GM12873 (cell line): Measurements from ENCODE around the gene SIPA1L2.

Source experiments
- CTCF ChIP-seq: IDR thresholded peaks from 2 replicates; pipeline ENCODE4 v1.5.1; 2012; ENCODE audit warnings: low read depth, mild to moderate bottlenecking, moderate library complexity, low read length, control low read depth; ENCODE audit not compliant: insufficient read depth; ENCODE audit errors: missing control alignments

SIPA1L2 gene

GRCh38 chr1:232669981-232670747 lies 40.2 kb upstream of the SIPA1L2 start:
- no peak for TF ChIP-seq CTCF

GRCh38 chr1:232667778-232668165 lies 37.8 kb upstream of the SIPA1L2 start:
- TF ChIP-seq CTCF: no peak

- no peak for TF ChIP-seq CTCF
These were observed 37.3 kb upstream of the SIPA1L2 start for GRCh38 chr1:232667094-232667777.

- TF ChIP-seq CTCF: no peak
These were observed 35.2 kb upstream of the SIPA1L2 start for GRCh38 chr1:232664844-232665777.

- no peak for TF ChIP-seq CTCF
These were observed 33.0 kb upstream of the SIPA1L2 start for GRCh38 chr1:232662910-232663309.

- no peak for TF ChIP-seq CTCF
These were observed 28.5 kb upstream of the SIPA1L2 start for GRCh38 chr1:232658386-232658785.
